Measurements from ENCODE around the gene GBP1.

Gene GBP1

DNA sequence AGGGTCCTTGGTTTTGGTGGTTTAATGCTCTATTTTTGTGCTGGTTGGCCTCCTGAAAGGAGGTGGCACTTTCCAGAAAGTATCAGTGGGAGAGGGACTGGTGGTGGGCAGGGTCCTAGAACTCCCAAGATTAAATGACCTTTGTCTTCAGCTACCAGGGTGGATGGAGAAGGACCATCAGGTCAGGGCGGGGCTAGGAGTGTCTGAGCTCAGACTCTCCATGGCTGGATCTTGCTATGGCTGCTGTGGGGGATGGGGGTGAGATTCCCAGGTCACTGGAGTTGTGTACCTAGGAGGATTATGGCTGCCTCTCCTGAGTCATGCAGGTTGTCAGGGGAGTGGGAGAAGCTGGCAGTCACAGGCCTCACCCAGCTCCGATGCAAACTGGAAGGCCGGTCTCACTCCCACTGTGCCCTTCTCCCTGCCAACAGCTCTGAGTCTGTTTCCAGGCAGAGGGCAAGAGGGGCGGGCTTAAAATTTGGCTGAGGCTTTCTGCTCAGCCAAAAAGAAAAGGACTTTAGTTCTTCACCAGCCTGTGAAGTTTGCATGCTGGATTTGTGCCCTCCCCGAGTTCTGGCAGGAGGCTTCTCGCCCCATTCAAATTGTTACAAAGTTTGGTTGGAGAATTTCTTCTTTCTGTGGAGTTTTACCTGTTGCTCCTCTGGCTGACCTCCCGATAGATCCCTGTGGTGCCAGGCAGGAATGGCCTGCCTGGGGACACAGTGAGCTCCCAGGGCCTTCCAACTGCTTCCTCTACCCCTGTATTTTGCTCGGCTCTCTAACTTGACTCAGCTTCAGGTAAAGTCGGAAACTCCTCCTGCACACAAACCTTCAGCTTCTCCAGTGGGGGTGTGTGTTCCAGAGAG is 59.5 kb downstream of the GBP1 start:
- no peak for DNase-seq

Data from stimulated activated CD4-positive, alpha-beta T cell treated with anti-CD3 and anti-CD28 coated beads, Interleukin-1b, Interleukin-23, amount 100 ng/mL, for 48 hours (primary cell).